ENCODE measurements around the gene PDE3B. TPM values are rescaled to one million over a fixed set of nuclear protein-coding genes. Genes with fewer than 3 reads are reported as not detected.
"Not testable (repeated sequence)": the region's sequence is repeated elsewhere in the genome, so short reads cannot be mapped to it uniquely, and the experiment has no call there.

PDE3B gene
- total RNA-seq, 2 donors from 2014 or later = 9.4 to 11.7 TPM

DNA sequence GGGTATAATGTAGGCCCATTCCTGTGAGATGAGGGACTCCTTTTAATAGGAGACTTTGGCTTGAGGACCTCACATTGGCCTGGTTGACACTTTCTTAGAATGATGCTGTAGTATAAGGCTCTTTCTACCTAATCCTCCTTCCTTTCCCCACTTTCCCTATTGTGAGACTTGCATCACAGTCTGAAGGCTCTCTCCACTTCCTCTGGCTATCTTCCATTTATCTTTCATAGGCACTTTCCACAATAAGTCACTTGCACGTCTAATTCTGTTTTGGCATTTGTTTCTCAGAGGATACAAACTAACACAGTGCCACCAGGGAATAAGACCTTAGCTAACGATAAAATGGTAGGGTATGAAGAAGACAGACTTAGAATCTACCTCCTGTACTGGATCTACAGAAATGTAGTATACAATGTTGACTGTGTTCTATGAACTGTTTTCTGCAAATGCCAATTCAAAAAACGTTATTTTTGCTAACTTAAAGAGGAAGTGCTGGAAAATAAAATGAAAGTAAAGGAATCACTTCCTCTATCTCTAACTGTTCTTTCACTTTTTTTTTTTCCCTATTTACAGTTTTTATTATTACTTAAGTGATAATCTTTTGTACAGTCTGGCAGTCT is 17.9 kb upstream of the PDE3B start:
- Mint-ChIP-seq H3K36me3 (ENCODE audit: low read depth) (no peaks in the 10 kb centered on the region), H3K9me3 (peaks cover 1% of the 10 kb centered on the region), H3K27ac (no peak overlapping the region), H3K27me3 (ENCODE audit: insufficient read depth) (no peaks in the 10 kb centered on the region), H3K4me1 (no peaks in the 10 kb centered on the region), H3K4me3 (no peak overlapping the region)
- H3K27me3 ChIP-seq (ENCODE audit: control insufficient read depth, insufficient read depth, low read length, poor library complexity, severe bottlenecking) = no peaks in the 10 kb centered on the region
- no peak for TF ChIP-seq CTCF (conservative IDR thresholded peaks at IDR 0.05)
- H3K9me3 ChIP-seq (ENCODE audit: control insufficient read depth, low read length) = no peaks in the 10 kb centered on the region
- H3K4me3 ChIP-seq (ENCODE audit: low read length) = no peak overlapping the region
- H3K36me3 ChIP-seq (ENCODE audit: control insufficient read depth, insufficient read depth, low read length) = no peaks in the 10 kb centered on the region
- DNase-seq = no peak
- no peak overlapping the region for H3K9ac ChIP-seq (ENCODE audit: extremely low read depth, low read length, poor library complexity, severe bottlenecking)
- no peaks in the 10 kb centered on the region for H3K4me1 ChIP-seq (ENCODE audit: control insufficient read depth, insufficient read depth, low read length)
- no peak overlapping the region for H3K27ac ChIP-seq (ENCODE audit: low read depth, low read length)
- 86% methylated on average over 2 of the region's 3 CpGs; no CpG with 5 or more reads in 1 of the 2 experiments for WGBS, 2 experiments (ENCODE audit: insufficient coverage in 1 of 2, insufficient read length in 1 of 2)

GRCh38 chr11:14626650-14627049 is 17.0 kb upstream of the PDE3B start:
- H3K4me1 ChIP-seq (ENCODE audit: control insufficient read depth, insufficient read depth, low read length) = no peaks in the 10 kb centered on the region
- H3K4me1 Mint-ChIP-seq = no peaks in the 10 kb centered on the region
- TF ChIP-seq CTCF (conservative IDR thresholded peaks at IDR 0.05) = no peak
- DNase-seq = no peak
- H3K4me3 Mint-ChIP-seq = no peak overlapping the region
- H3K27me3 ChIP-seq (ENCODE audit: control insufficient read depth, insufficient read depth, low read length, poor library complexity, severe bottlenecking) = no peaks in the 10 kb centered on the region
- no peak overlapping the region for H3K27ac ChIP-seq (ENCODE audit: low read depth, low read length)
- peaks cover 3% of the 10 kb centered on the region for H3K9me3 Mint-ChIP-seq
- H3K4me3 ChIP-seq (ENCODE audit: low read length) = no peak overlapping the region
- H3K27me3 Mint-ChIP-seq (ENCODE audit: insufficient read depth) = no peaks in the 10 kb centered on the region
- H3K9ac ChIP-seq (ENCODE audit: extremely low read depth, low read length, poor library complexity, severe bottlenecking) = no peak overlapping the region
- H3K9me3 ChIP-seq (ENCODE audit: control insufficient read depth, low read length) = no peaks in the 10 kb centered on the region
- no peaks in the 10 kb centered on the region for H3K36me3 Mint-ChIP-seq (ENCODE audit: low read depth)
- 92 to 100% methylated on average over 1 to 3 of the region's 3 CpGs for WGBS, 2 experiments (ENCODE audit: insufficient coverage in 1 of 2, insufficient read length in 1 of 2)
- H3K36me3 ChIP-seq (ENCODE audit: control insufficient read depth, insufficient read depth, low read length) = no peaks in the 10 kb centered on the region
- no peak overlapping the region for H3K27ac Mint-ChIP-seq

GRCh38 chr11:14633506-14634224 is 9.9 kb upstream of the PDE3B start:
- H3K27me3 Mint-ChIP-seq (ENCODE audit: insufficient read depth); H3K4me3 ChIP-seq (ENCODE audit: low read length); H3K4me1 Mint-ChIP-seq; H3K36me3 ChIP-seq (ENCODE audit: control insufficient read depth, insufficient read depth, low read length); H3K27ac ChIP-seq (ENCODE audit: low read depth, low read length); H3K9ac ChIP-seq (ENCODE audit: extremely low read depth, low read length, poor library complexity, severe bottlenecking); H3K4me1 ChIP-seq (ENCODE audit: control insufficient read depth, insufficient read depth, low read length); H3K36me3 Mint-ChIP-seq (ENCODE audit: low read depth); H3K27me3 ChIP-seq (ENCODE audit: control insufficient read depth, insufficient read depth, low read length, poor library complexity, severe bottlenecking); DNase-seq; H3K9me3 ChIP-seq (ENCODE audit: control insufficient read depth, low read length); H3K9me3 Mint-ChIP-seq; H3K27ac Mint-ChIP-seq; H3K4me3 Mint-ChIP-seq: not testable (repeated sequence)
- 83 to 86% methylated on average over 4 to 19 of the region's 26 CpGs for WGBS, 2 experiments (ENCODE audit: insufficient coverage in 1 of 2, insufficient read length in 1 of 2)
